Measurements from ENCODE around the gene SLC46A2. TPM values are rescaled to one million over a fixed set of nuclear protein-coding genes. Genes with fewer than 3 reads are reported as not detected.
A peak's percentile ranks its signal among the peaks of the same experiment; 100 is the strongest.

Gene SLC46A2
- total and polyA plus RNA-seq, 9 of the 15 experiments (the other 6 are each of a cell fraction or from before 2014, with no cell fraction given): not detected

DNA sequence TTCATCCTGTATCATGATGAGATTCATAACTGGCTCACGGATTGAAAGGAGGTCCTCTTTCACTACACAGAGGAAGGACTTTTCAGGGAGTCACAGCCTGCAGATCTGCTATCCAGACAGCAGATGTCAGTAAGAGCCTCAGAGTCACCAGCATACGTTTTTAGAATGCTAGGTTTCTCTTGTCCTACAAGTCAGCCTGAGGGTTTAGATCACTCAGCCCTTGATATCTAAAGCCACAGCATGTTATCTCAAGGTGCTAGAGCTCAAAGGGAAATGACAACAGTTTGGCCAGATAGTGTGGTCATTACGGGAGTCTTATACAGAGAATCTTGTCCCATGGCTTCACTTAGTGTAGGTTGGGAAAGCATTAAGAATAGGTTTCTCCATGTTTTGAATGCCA, 30.9 kb upstream of the SLC46A2 start:
- intact Hi-C loops (cut with micrococcal nuclease): loop anchor here (10.0 kb wide), 2 partner anchors 173 to 353 kb away; partner anchors contain the start of genes CDC26 and PRPF4
- DNase-seq (ENCODE audit: extremely low read depth in 1 of 4, low spot score in 3 of 4): peak in 3 of 4 experiments; percentile 11 to 40 (median 21)
- H3K36me3 ChIP-seq (ENCODE audit: control insufficient read depth, insufficient read depth, low read length): no peaks in the 10 kb centered on the region
- ATAC-seq: peak; percentile 85
- no peak overlapping the region for H3K4me3 ChIP-seq
- H4K20me1 ChIP-seq (replicated peaks; ENCODE audit: control insufficient read depth, insufficient read depth, low read length): no peaks in the 10 kb centered on the region
- H3K4me2 ChIP-seq (ENCODE audit: insufficient read depth, low read length): no peak overlapping the region
- no peaks in the 10 kb centered on the region for H3K9me3 ChIP-seq (replicated peaks; ENCODE audit: control insufficient read depth, insufficient read depth, low read depth, low read length)
- ChIA-PET CTCF (ENCODE audit: low intra/inter-chr PET ratio) (interaction anchor here (2.0 kb wide), 1 partner anchor 190 kb away, joined by 15 read pairs; no protein-coding TSS in a partner anchor), POLR2A (no interaction called here)
- no peak overlapping the region for H3K27ac ChIP-seq (ENCODE audit: extremely low read depth, low read depth, low read length)
- in situ Hi-C loops (cut with MboI): no loop called here
- no TSS peak for BruUV-seq (replicated peaks)
- no peak overlapping the region for H3K9ac ChIP-seq (ENCODE audit: insufficient read depth in 1 of 2, low read depth in 2 of 2, low read length in 2 of 2)
- no peaks in the 10 kb centered on the region for H3K79me2 ChIP-seq (ENCODE audit: control insufficient read depth, insufficient read depth, low read length)
- FAIRE-seq: peak; percentile 84
- no peaks in the 10 kb centered on the region for H3K27me3 ChIP-seq (ENCODE audit: control insufficient read depth in 2 of 2, insufficient read depth in 2 of 2, low read length in 2 of 2)
- H3K9me1 ChIP-seq (ENCODE audit: control insufficient read depth, insufficient read depth, low read length): no peaks in the 10 kb centered on the region
- no peaks in the 10 kb centered on the region; a peak in 1 of 5 replicates for H3K4me1 ChIP-seq (replicated peaks in 1 of 2; ENCODE audit: control insufficient read depth in 2 of 2, insufficient read depth in 2 of 2, low read length in 2 of 2)
- 0% methylated on average over 3 of the region's 3 CpGs for WGBS (ENCODE audit: insufficient coverage, low coverage, missing lambda C conversion rate)
- H2AFZ ChIP-seq (ENCODE audit: low read depth, low read length): no peak overlapping the region
- TF ChIP-seq CHD2 (IDR thresholded peaks at IDR 0.05; ENCODE audit: low read depth, low read length) (no peak), MAZ (CRISPR knock-in tag; conservative IDR thresholded peaks at IDR 0.05 in 1 of 2, IDR thresholded peaks at IDR 0.05 in 1 of 2) (peak in 1 of 2 experiments; percentile 15; a peak in 1 of 4 replicates), SMC3 (conservative IDR thresholded peaks at IDR 0.05; ENCODE audit: insufficient read depth, low read depth, low read length) (peak; percentile 59), KAT2B (IDR thresholded peaks at IDR 0.05; ENCODE audit: low read depth, low read length) (no peak), CREB5 (CRISPR knock-in tag; IDR thresholded peaks at IDR 0.05) (no peak), TAL1 (IDR thresholded peaks at IDR 0.05) (peak; percentile 47; the same call in 1 of the 2 replicates), NFIC (IDR thresholded peaks at IDR 0.05) (peak; percentile 8; the same call in 1 of the 2 replicates), HDAC6 (IDR thresholded peaks at IDR 0.05; ENCODE audit: low read depth, low read length) (no peak), ZNF3 (CRISPR knock-in tag; IDR thresholded peaks at IDR 0.05) (no peak), ATF1 (CRISPR knock-in tag; IDR thresholded peaks at IDR 0.05) (no peak), ATF1 (tag; IDR thresholded peaks at IDR 0.05) (peak; percentile 20; the same call in 1 of the 2 replicates)
- TF ChIP-seq, protein P1, sequence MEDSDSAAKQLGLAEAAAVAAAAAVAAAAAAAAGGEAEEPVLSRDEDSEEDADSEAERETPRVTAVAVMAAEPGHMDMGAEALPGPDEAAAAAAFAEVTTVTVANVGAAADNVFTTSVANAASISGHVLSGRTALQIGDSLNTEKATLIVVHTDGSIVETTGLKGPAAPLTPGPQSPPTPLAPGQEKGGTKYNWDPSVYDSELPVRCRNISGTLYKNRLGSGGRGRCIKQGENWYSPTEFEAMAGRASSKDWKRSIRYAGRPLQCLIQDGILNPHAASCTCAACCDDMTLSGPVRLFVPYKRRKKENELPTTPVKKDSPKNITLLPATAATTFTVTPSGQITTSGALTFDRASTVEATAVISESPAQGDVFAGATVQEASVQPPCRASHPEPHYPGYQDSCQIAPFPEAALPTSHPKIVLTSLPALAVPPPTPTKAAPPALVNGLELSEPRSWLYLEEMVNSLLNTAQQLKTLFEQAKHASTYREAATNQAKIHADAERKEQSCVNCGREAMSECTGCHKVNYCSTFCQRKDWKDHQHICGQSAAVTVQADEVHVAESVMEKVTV (CRISPR knock-in tag; IDR thresholded peaks at IDR 0.05): peak; percentile 60
